Spleen (tissue), 11 donors: ENCODE measurements around the gene TNNT1. TPM values are rescaled to one million over a fixed set of nuclear protein-coding genes. Genes with fewer than 3 reads are reported as not detected.

ENCODE experiments used
- DNase-seq: peaks from one replicate; pipeline ENCODE4 v3.0.0-alpha.2; 2020
- H3K27ac ChIP-seq, 8 donors: fragments of 200-600 bp; sonication (generic) in 7 of 8; 1 replicate in 4 of 8; 2 replicates in 4 of 8; pipeline versions ENCODE4 v1.5.0 to v1.8.0; 2016 to 2021; ENCODE audit warnings: inconsistent platforms in 4 of 8, mild to moderate bottlenecking in 4 of 8, moderate library complexity in 1 of 8
- H3K27me3 ChIP-seq, 7 donors: fragments of 200-600 bp; sonication (generic) in 6 of 7; replicated peaks in 1 of 7; 1 replicate in 4 of 7; 2 replicates in 3 of 7; pipeline versions ENCODE4 v1.5.0 to v1.8.0; 2016 to 2021; ENCODE audit warnings: inconsistent platforms in 3 of 7, mild to moderate bottlenecking in 1 of 7
- H3K36me3 ChIP-seq, 6 donors: fragments of 200-600 bp; sonication (generic) in 5 of 6; 1 replicate in 4 of 6; 2 replicates in 2 of 6; pipeline versions ENCODE4 v1.5.0 to v1.8.0; 2016 to 2021; ENCODE audit warnings: inconsistent platforms in 2 of 6
- H3K4me1 ChIP-seq, 6 donors: fragments of 200-600 bp; sonication (generic) in 5 of 6; 1 replicate in 3 of 6; 2 replicates in 3 of 6; pipeline versions ENCODE4 v1.5.0 to v1.8.0; 2016 to 2021; ENCODE audit warnings: inconsistent platforms in 3 of 6
- H3K4me3 ChIP-seq, 8 donors: fragments of 200-600 bp; sonication (generic) in 7 of 8; 1 replicate in 4 of 8; 2 replicates in 4 of 8; pipeline versions ENCODE4 v1.5.0 to v1.8.0; 2016 to 2021; ENCODE audit warnings: inconsistent platforms in 4 of 8, mild to moderate bottlenecking in 4 of 8, moderate library complexity in 2 of 8
- H3K9me3 ChIP-seq, 8 donors: fragments of 200-600 bp; sonication (generic) in 7 of 8; 1 replicate in 4 of 8; 2 replicates in 4 of 8; pipeline versions ENCODE4 v1.5.0 to v1.8.0; 2016 to 2021; ENCODE audit warnings: inconsistent platforms in 4 of 8
- POLR2A ChIP-seq, 3 donors: fragments of 450-650 bp; IDR thresholded peaks; one replicate each; pipeline ENCODE4 v1.5.1; 2017; ENCODE audit warnings: antibody characterized with exemption in 3 of 3, mild to moderate bottlenecking in 1 of 3
- POLR2AphosphoS5 ChIP-seq, 3 donors: sonication (generic); formaldehyde crosslinking; IDR thresholded peaks; one replicate each; pipeline ENCODE4 v1.5.1; 2017; ENCODE audit warnings: antibody characterized with exemption in 3 of 3
- WGBS, 5 donors: extraction: QIAGEN DNeasy Blood & Tissue Kit in 3 of 5; methylation state at CpG; one replicate each; pipeline versions ENCODE4 v1.1.5 to v1.1.7; 2013 to 2018; 5-methylcytosine and 5-hydroxymethylcytosine counted together
- intact Hi-C: fragments of 100-400 bp; cut with DNase I; formaldehyde crosslinking; loops from one replicate; pipeline ENCODE4 v1.15.0; 2023; ENCODE audit warnings: low total_unique reads
- polyA plus RNA-seq, 3 donors: library from polyadenylated mRNA; stranded (reverse); fragments of 200-250 nt; gene quantifications; one replicate each; pipeline ENCODE4 v1.2.1, GENCODE V29; 2013
- total RNA-seq, 7 donors: library from RNA; depleted of rRNA in 3 of 7; stranded (reverse); fragments of >200 nt in 3 of 7; fragmentation: NEBNext Ultra II Directional in 4 of 7; extraction: Animal tissue kit (Norgen Biotek cat#: 25700) in 4 of 7; gene quantifications; one replicate each; pipeline versions ENCODE4 v1.1.0 to v1.2.1, GENCODE V29; 2016 to 2021
- TF ChIP-seq, protein P1 (sequence below), 11 experiments: fragments of 200-600 bp in 7 of 11; fragments of 450-650 bp in 4 of 11; sonication (generic) in 4 of 11; IDR thresholded peaks in 8 of 11; conservative IDR thresholded peaks in 3 of 11; 1 replicate in 7 of 11; 2 replicates in 4 of 11; pipeline versions ENCODE4 v1.4.0 to v1.8.0; 2016 to 2021; ENCODE audit warnings: antibody characterized with exemption in 11 of 11, inconsistent platforms in 4 of 11, mild to moderate bottlenecking in 1 of 11
- donor health status: healthy with polysubstance abuse.
- donor health status: DM: no; HTN: no; CAD: no; lungs with moderate emphysema.
- donor health status: DM: no; HTN: no; CAD: no.
- donor health status: Bipolar disorder and iron deficiency.
- donor health status: healthy.
- donor health status: DM: no; HTN: no; CAD: no.
- donor health status: DM: yes; HTN: yes; CAD: no.

The TNNT1 gene
- total and polyA plus RNA-seq, 10 donors: 0.26 to 6.2 (median 1.5) TPM; not detected in 3

DNA sequence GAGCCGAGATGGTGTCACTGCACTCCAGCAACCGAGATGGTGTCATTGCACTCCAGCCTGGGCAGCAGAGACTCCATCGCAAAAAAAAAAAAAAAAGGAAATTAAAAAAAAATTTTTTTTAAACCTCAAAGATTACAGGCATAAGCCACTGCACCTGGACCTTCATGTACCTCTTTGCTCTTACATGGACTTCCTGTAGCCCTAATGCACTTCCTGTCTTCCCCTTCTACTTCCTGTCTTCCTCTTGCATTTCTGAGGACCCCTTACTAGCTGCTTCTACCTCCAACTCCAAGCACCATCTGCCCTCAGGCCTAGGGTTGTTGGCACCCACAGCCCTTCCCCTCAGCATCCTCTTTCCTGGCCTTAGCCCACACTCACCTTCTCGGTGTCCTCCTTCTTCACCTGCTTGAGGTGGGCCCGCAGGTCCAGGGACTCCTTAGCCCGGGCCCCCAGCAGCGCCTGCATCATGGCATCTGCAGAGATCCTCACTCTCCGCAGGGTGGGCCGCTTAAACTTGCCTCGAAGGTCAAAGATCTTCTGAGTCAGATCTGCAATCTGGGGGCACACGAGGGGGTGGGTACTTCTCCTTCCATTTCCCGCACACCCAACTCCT lies 4.8 kb upstream of the TNNT1 start:
- no peak for DNase-seq
- intact Hi-C loops: no loop called here
- Histone ChIP-seq H3K4me1 (peaks cover 0 to 17% (median 3%) of the 10 kb centered on the region in 6 donors), H3K27ac (no peak overlapping the region), H3K36me3 (no peaks in the 10 kb centered on the region), H3K4me3 (no peak overlapping the region), H3K9me3 (peaks cover 0 to 14% (median 9%) of the 10 kb centered on the region in 8 donors), H3K27me3 (peaks cover 0 to 59% (median 26%) of the 10 kb centered on the region in 7 donors)
- 77 to 89% (median 81%) methylated on average over 12 of the region's 12 CpGs for WGBS, 5 donors
- TF ChIP-seq, protein P1, sequence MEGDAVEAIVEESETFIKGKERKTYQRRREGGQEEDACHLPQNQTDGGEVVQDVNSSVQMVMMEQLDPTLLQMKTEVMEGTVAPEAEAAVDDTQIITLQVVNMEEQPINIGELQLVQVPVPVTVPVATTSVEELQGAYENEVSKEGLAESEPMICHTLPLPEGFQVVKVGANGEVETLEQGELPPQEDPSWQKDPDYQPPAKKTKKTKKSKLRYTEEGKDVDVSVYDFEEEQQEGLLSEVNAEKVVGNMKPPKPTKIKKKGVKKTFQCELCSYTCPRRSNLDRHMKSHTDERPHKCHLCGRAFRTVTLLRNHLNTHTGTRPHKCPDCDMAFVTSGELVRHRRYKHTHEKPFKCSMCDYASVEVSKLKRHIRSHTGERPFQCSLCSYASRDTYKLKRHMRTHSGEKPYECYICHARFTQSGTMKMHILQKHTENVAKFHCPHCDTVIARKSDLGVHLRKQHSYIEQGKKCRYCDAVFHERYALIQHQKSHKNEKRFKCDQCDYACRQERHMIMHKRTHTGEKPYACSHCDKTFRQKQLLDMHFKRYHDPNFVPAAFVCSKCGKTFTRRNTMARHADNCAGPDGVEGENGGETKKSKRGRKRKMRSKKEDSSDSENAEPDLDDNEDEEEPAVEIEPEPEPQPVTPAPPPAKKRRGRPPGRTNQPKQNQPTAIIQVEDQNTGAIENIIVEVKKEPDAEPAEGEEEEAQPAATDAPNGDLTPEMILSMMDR (IDR thresholded peaks at IDR 0.05 in 8 of 11, conservative IDR thresholded peaks at IDR 0.05 in 3 of 11): no peak
- TF ChIP-seq POLR2AphosphoS5 (IDR thresholded peaks at IDR 0.05) (no peak), POLR2A (IDR thresholded peaks at IDR 0.05) (no peak)

DNA sequence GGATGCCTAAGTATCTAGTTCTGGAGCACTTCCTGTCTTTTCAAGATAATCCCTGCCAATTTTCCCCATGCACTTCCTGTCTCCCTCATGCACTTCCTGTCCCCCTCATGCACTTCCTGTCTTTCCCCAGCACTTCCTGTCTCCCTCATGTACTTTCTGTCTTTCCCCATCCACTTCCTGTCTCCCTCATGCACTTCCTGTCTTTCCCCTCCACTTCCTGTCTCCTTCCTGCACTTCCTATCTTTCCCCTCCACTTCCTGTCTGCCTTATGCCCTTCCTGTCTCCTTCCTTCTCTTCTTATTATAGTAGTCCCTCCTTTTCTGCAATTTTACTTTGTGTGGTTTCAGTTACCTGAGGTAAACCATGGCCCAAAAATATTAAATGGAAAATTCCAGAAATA lies 3.0 kb upstream of the TNNT1 start:
- Histone ChIP-seq H3K9me3 (peaks cover 0 to 14% (median 9%) of the 10 kb centered on the region in 8 donors), H3K27ac (peak overlapping the region in 6 of 8 donors; percentile 11 to 65 (median 41)), H3K27me3 (peaks cover 2 to 59% (median 24%) of the 10 kb centered on the region in 7 donors), H3K36me3 (no peaks in the 10 kb centered on the region), H3K4me1 (peaks cover 0 to 13% (median 3%) of the 10 kb centered on the region in 6 donors), H3K4me3 (no peak overlapping the region)
- DNase-seq: no peak
- TF ChIP-seq, protein P1 (IDR thresholded peaks at IDR 0.05 in 8 of 11, conservative IDR thresholded peaks at IDR 0.05 in 3 of 11): no peak
- no peak for TF ChIP-seq POLR2AphosphoS5 (IDR thresholded peaks at IDR 0.05)
- no peak for TF ChIP-seq POLR2A (IDR thresholded peaks at IDR 0.05)
- intact Hi-C loops: no loop called here

GRCh38 chr19:55147545-55148251 lies 1.3 kb downstream of the TNNT1 start:
- Histone ChIP-seq H3K27ac (no peak overlapping the region), H3K9me3 (peaks cover 0 to 14% (median 8%) of the 10 kb centered on the region in 8 donors), H3K4me1 (peaks cover 0 to 23% (median 12%) of the 10 kb centered on the region in 6 donors), H3K27me3 (peaks cover 4 to 72% (median 55%) of the 10 kb centered on the region in 7 donors), H3K36me3 (no peaks in the 10 kb centered on the region), H3K4me3 (no peak overlapping the region)
- DNase-seq: no peak
- intact Hi-C loops: loop anchor here (10.0 kb wide), 1 partner anchor 357 kb away; no protein-coding TSS in a partner anchor
- TF ChIP-seq POLR2AphosphoS5 (IDR thresholded peaks at IDR 0.05): no peak
- TF ChIP-seq POLR2A (IDR thresholded peaks at IDR 0.05): no peak
- TF ChIP-seq, protein P1 (IDR thresholded peaks at IDR 0.05 in 8 of 11, conservative IDR thresholded peaks at IDR 0.05 in 3 of 11): no peak
- 32 to 61% (median 42%) methylated on average over 7 to 9 of the region's 9 CpGs for WGBS, 5 donors

DNA sequence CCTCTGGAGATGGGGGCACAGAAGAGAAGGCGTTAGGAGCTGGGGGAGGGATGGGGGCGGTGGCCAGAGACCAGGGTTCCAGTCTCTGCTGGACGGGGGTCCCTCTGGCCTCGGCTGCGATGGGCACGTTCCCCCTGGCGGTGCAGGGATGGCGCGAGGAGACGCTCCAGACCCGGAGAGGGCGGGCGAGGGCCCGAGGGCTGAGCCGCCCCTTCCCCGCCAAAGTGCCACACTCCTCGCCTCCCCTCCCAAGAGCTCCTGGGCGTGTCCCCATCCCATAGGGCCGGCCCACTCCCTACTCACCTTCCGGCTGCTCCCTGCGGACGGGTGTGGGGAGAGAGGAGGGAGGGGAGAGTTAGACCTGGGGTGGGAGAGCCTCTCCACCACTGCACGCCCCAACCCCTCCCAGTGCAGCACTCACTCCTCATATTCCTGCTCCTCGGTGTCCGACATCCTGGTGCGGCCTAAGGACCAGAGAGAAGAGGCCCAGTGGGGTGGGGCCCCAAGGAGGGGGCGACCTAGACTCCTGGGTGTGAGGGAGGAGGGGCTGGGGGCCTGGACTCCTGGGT lies 2.2 kb downstream of the TNNT1 start:
- no peak for DNase-seq
- no peak overlapping the region for H3K27ac ChIP-seq
- peaks cover 0 to 25% (median 12%) of the 10 kb centered on the region in 6 donors for H3K4me1 ChIP-seq
- peaks cover 4 to 81% (median 64%) of the 10 kb centered on the region in 7 donors for H3K27me3 ChIP-seq
- peaks cover 0 to 7% (median 3%) of the 10 kb centered on the region in 8 donors for H3K9me3 ChIP-seq
- no peak for TF ChIP-seq POLR2A (IDR thresholded peaks at IDR 0.05)
- TF ChIP-seq POLR2AphosphoS5 (IDR thresholded peaks at IDR 0.05): no peak
- TF ChIP-seq, protein P1 (IDR thresholded peaks at IDR 0.05 in 8 of 11, conservative IDR thresholded peaks at IDR 0.05 in 3 of 11): no peak
- peak overlapping the region in 1 of 8 donors; percentile 56 for H3K4me3 ChIP-seq
- H3K36me3 ChIP-seq: no peaks in the 10 kb centered on the region
- intact Hi-C loops: loop anchor here (10.0 kb wide), 1 partner anchor 358 kb away; no protein-coding TSS in a partner anchor
- WGBS, 5 donors: 3 to 6% (median 3%) methylated on average over 13 to 27 of the region's 27 CpGs
